Activated CD8-positive, alpha-beta memory T cell treated with anti-CD3 and anti-CD28 coated beads for 24 hours (primary cell): ENCODE data around the gene CT55.
A peak's percentile ranks its signal among the peaks of the same experiment; 100 is the strongest.
"Not testable (repeated sequence)": the region's sequence is repeated elsewhere in the genome, so short reads cannot be mapped to it uniquely, and the experiment has no call there.

ENCODE experiments used
- DNase-seq: peaks from one replicate; pipeline ENCODE4 v3.0.0-alpha.2; 2020

Gene CT55, protein sequence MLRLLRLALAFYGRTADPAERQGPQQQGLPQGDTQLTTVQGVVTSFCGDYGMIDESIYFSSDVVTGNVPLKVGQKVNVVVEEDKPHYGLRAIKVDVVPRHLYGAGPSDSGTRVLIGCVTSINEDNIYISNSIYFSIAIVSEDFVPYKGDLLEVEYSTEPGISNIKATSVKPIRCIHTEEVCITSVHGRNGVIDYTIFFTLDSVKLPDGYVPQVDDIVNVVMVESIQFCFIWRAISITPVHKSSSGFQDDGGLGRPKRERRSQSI

GRCh38 chrX:135170877-135171519 lies at the start of gene CT55:
Gene CT55 (minus strand): TSS chrX:135171398. CDS start chrX:135171171, 227 bp downstream.
- no peak for DNase-seq

DNA sequence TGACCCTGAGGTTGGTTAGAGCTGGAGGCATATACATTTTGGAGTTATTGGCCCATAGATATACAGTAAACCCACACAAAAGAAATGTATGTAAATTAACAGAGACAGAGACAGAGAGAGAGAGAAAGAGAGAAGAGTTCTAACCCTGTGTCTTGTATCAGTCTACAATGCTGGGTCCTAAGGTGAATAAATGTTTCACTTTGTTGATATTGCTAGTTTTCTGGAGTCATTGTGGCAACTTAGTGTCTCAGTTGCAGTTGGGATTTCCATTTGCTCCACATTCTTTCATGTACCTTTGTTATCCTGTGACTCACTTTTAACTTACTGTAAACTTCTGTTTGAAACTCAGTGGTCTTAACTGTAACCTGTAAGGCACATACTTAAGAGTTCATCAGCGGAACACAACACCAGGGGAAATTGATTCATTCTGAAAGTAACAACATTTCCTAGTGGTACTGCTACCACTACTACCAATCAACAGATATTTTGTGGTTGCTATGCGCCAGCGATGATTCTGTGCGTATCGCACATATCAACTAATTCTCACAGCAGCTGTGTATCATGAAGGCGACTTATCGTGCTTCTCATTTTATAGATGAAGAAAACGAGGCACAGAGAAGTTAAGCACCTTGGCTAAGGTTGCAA lies 42.1 kb upstream of the CT55 start:
- DNase-seq: no peak

DNA sequence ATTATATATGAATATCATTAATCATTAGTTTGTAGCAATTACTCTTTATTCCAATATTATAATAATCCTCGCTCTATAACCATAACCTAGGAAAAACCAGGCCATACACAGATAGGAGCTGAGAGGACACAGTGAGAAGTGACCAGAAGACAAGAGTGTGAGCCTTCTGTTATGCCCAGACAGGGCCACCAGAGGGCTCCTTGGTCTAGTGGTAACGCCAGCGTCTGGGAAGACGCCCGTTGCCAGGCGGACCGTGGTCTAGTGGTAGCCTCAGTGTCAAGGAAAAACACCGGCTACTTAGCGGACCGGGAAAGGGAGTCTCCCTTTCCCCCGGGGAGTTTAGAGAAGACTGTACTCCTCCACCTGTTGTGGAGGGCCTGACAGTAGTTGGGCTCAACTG lies 35.2 kb upstream of the CT55 start:
- peak; percentile 66 for DNase-seq

DNA sequence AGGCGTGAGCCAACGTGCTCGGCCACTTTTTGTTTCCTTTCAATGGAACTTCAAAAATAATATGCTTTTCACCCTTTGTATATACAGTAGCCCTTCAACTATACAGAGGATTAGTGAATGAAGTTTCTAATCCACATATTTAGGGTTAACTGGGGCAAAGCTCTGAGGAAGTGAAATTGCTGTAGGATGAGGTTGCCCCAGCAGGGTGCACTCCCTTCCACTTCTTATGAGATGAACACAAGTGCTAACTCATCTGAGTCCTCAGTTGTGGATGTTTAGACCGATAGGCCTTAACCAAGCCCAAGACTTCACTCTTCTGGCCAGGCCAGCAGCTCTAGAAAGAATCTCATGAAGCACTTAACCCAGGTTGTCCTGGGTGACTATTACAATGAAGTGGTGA lies 29.1 kb upstream of the CT55 start:
- no peak for DNase-seq

GRCh38 chrX:135194684-135195083 lies 23.5 kb upstream of the CT55 start:
- no peak for DNase-seq

GRCh38 chrX:135193740-135194139 lies 22.5 kb upstream of the CT55 start:
- DNase-seq: no peak

GRCh38 chrX:135191838-135192237 lies 20.6 kb upstream of the CT55 start:
- no peak for DNase-seq

DNA sequence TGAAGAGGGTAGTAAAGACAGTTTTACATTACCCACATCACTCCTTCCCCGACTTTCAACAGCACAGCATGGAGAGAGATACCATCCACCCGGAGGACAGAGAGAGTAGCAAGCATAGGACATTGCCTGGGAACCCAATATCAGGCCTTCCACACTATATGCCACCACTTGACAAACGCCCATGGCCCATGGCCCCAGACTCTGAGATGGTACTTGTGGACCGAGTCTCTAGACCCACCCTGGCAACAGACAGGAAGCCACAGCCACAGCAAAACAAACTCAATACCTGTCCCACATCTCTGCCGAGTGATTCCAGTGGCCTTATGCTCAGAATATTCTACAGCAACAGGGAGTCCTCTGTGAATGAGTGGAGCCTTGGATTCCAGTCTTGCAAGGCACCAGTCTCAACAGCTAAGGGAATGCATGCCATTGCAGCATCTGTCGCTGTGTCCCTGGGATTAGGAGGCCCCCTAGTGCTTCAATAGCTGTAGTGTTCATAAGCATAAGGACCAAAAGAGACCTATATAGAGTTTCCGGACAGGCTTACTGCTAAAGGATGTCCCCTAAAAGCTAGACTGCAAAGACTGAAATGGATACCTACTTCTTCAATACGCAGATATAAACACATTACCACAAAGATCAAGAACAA lies 14.7 kb upstream of the CT55 start:
- no peak for DNase-seq

DNA sequence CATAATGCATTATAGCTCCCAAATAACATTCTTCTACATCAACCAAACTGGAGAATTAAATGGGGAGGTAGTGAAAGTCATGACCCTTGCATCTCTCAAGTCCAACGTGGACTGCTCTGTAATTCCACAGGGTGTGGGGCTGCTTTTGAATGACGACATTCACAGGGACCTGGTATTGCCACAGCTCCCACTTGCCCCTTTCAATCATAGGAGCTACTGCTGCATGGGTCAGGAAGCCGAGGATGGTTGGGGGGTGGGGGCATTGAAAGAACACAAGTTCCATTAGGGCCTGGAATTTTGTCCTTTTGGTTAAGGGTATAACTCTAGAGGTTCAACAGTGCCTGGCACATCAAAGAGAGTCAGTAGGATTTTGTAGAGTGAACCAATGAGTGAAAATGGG lies 7.4 kb upstream of the CT55 start:
- no peak for DNase-seq

DNA sequence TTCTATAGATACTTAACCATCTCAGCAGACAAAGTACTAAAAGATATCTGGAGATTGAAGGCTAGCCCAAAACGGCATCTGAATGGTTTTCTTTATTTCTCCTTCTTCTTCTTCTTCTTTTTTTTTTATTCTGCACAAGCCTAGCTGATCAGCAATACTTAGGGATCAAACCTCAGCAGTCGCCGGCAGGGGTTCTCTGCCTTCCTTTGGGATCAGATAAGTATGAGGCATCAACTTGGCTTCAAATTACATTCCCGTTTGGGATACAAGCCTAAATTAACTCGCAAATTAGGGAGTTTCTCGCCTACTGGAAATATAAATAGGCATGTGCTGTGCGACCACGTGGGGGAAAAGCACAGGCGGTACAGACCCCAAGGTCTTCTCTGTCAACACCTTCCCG lies 730 bp downstream of the CT55 start:
- no peak for DNase-seq

GRCh38 chrX:135169534-135169933 lies 1.7 kb downstream of the CT55 start:
- not testable (repeated sequence) for DNase-seq

DNA sequence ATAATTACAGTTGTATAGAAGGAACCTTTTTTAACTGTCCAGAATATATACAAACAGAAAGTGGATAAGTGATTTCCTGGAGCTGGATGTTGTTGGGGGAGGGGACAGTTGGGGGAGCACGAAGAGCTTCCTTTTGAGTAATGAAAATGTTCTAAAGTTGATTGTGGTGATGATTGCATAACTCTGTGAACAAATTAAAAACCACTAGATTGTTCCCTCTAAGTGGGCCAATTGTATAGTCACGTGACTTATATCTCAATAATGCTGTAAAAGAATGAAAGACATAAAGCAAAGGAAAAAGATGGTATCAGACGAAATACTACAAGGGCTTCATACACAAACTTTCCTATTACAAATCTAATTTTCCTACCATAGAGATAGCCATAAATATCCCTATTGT lies 2.7 kb downstream of the CT55 start:
- no peak for DNase-seq

DNA sequence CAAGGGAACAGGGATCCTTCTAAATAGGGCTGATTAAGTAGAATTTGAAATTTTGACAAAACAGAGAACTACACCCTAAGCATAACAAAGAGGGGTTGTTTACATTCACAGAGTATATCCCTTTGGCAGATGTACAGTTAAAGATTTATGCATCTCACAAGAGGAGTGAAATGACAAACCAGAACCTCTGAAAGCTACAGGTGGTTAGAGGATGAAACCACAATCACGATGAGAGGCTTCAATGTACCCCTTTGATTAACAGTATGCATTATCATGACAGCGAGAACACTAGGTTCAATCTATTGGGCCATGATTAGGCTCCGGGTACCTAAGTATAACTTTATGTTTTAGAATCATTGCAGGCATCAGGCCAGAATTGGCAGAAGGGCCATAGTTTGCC lies 16.5 kb downstream of the CT55 start:
- DNase-seq: not testable (repeated sequence)

- not testable (repeated sequence) for DNase-seq
These were observed 45.1 kb downstream of the CT55 start for GRCh38 chrX:135126145-135126544.

DNA sequence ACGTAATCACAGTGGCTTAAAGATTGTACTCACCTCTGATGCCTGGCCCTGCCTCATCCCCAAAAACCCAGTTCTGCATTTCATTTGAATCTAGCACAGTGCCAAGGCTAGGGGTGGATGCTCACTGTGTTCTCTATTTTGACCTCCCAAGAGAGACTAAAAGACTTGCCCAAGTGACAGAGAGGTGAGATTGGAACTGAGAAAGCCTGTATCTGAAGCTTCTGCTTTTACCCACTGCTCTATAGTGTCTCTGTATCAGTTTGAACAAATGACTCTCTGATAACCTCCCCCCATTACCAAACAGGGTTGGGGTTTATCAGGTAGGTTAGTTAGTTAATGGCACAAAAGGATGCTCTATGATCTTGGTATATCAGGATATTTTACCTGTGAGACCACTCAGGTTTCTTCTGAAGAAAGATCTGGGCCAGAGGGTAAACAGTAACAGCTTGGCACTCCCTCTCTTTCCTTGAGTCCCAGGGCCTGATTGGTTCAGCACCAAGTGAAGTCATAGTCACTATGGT lies 51.1 kb downstream of the CT55 start, which contains the start of gene ETDB:
Gene ETDB (minus strand): TSS at position 471 of the 521 bp plus-strand sequence. CDS start 1,265 bp downstream, outside the sequence.
- not testable (repeated sequence) for DNase-seq

- not testable (repeated sequence) for DNase-seq
These were observed 55.1 kb downstream of the CT55 start for GRCh38 chrX:135116064-135116463.

- no peak for DNase-seq
These were observed 56.8 kb downstream of the CT55 start for GRCh38 chrX:135114392-135114791.

GRCh38 chrX:135112743-135113142 lies 58.5 kb downstream of the CT55 start:
- no peak for DNase-seq

DNA sequence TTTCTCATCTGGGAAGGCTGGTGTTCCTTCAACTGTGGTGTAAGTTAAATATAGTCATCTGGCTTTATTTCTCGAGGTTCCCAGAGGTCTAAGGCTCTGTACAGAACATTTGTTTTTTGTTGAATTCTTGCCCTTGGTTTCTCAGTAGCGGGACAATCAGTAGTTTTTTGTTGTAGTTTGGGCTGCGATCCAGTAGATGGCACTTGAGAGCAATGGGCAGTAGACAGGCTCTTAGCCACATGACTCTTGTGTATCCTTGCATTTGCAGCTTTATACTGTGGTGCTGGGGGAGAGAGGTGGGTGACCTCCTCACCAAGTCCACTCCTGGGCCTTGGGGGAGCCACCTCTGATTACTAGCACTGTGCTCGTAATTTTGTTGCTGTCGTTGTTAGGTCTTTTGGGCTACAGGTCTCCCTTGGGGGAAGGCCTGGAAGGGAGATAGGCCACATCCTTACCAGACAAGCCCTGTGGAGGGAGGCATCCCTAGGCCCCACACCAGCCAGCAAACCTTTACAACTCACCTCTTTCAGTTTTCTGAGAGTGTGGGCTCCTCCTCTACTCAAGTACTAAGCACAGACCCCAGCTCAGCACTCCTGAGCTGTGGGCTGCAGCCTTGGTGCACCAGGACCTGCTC lies 59.0 kb downstream of the CT55 start:
- DNase-seq: no peak

GRCh38 chrX:135109554-135109953 lies 61.6 kb downstream of the CT55 start:
- no peak for DNase-seq
